ENCODE results near the gene SPIB.

DNA sequence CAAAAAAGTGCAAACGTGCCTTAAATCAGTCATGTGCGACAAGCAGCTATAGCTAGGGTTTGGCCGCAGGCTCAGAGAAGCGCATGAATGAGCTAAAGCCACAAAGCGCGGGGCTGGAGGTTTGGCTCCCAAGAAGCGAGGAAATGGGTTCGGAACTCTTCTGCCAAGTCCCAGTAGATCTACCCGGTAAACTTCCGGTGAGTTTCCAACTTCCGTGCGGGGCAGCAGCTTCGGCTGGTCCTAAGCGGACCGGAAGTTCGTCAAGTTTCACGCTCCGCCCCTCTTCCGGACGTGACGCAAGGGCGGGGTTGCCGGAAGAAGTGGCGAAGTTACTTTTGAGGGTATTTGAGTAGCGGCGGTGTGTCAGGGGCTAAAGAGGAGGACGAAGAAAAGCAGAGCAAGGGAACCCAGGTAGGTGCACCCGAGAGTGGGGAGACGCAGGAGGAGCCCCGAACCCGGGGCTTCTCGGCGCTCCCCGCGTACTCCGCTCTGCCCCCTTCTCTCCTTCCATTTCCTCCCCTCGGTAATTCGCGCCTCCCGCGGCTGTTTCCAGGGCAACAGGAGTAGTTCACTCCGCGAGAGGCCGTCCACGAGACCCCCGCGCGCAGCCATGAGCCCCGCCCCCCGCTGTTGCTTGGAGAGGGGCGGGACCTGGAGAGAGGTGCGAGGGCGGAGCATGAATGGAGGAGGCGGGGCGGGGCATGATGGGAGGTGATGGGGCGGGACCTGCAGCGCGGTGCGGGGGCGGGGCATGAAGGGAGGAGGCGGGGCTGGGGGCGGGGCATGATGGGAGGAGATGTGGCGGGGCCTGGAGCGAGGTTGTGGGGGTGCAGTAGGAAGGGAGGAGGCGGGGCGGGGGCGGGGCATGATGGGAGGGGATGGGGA, 42.3 kb upstream of the SPIB start, which contains the start of gene NR1H2:
- peak in 3 of 11 experiments; percentile 5 to 12 (median 8) for TF ChIP-seq CTCF (IDR thresholded peaks at IDR 0.05 in 8 of 11, conservative IDR thresholded peaks at IDR 0.05 in 3 of 11)
- TF ChIP-seq POLR2A (IDR thresholded peaks at IDR 0.05) = peak in 1 of 3 donors; percentile 12
- peak; percentile 94 to 99 (median 95) for TF ChIP-seq POLR2AphosphoS5 (IDR thresholded peaks at IDR 0.05)
